Peyer's patch (tissue), 4 donors: Measurements from ENCODE around the gene IQCE.

ENCODE experiments used
- POLR2A ChIP-seq, 2 donors: fragments of 450-650 bp; IDR thresholded peaks; one replicate each; pipeline ENCODE4 v1.5.1; 2017; ENCODE audit warnings: antibody characterized with exemption in 2 of 2, mild to moderate bottlenecking in 2 of 2, moderate library complexity in 2 of 2
- TF ChIP-seq, protein P1 (sequence below), 6 experiments: fragments of 450-650 bp in 4 of 6; fragments of 200-600 bp in 2 of 6; sonication (generic) in 1 of 6; IDR thresholded peaks; one replicate each; pipeline ENCODE4 v1.5.1; 2017 to 2019; ENCODE audit warnings: antibody characterized with exemption in 6 of 6, mild to moderate bottlenecking in 3 of 6, moderate library complexity in 1 of 6

DNA sequence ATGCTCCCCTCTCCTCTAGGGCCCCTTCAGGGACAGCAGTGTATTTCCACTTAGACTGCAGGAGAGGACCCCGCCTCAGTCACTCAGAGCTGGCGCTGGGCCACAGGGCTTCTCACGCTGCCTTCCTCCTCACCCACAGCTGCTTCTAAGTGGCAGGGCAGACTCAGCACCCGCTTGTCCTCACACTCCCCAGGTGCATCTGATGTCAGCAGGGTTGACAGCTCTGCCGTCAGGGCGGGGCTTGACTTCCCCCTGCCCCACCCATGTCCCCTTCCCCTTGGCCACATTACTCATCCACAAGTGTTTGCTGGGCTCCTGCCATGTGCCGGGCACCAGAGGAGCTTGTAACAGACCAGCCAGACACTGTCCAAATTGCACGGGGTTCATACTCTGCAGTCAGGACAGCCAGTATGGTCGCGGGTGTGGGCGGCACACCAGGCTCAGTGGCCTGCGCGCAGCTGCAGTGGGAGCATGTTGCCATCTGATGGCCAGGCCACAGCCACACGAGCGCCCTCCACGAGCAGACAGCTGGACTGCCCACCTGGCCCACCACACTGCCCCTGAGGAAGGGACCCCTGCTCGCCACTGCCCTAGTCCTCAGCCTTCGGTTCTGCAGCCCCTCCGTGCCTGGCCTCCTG is 43.7 kb downstream of the IQCE start:
- TF ChIP-seq POLR2A (IDR thresholded peaks at IDR 0.05), result no peak
- TF ChIP-seq, protein P1, sequence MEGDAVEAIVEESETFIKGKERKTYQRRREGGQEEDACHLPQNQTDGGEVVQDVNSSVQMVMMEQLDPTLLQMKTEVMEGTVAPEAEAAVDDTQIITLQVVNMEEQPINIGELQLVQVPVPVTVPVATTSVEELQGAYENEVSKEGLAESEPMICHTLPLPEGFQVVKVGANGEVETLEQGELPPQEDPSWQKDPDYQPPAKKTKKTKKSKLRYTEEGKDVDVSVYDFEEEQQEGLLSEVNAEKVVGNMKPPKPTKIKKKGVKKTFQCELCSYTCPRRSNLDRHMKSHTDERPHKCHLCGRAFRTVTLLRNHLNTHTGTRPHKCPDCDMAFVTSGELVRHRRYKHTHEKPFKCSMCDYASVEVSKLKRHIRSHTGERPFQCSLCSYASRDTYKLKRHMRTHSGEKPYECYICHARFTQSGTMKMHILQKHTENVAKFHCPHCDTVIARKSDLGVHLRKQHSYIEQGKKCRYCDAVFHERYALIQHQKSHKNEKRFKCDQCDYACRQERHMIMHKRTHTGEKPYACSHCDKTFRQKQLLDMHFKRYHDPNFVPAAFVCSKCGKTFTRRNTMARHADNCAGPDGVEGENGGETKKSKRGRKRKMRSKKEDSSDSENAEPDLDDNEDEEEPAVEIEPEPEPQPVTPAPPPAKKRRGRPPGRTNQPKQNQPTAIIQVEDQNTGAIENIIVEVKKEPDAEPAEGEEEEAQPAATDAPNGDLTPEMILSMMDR (IDR thresholded peaks at IDR 0.05), result no peak
